HG03460 (cell line): ENCODE results near the gene SERINC3.

Experiments
- ATAC-seq: cut with Tn5 transposase; IDR thresholded peaks from one replicate; pipeline ENCODE4 v1.9.1; 2021; ENCODE audit not compliant: unreplicated experiment

The SERINC3 gene

GRCh38 chr20:44467289-44467883, 54.5 kb downstream of the SERINC3 start:
- ATAC-seq, result no peak

- ATAC-seq, result no peak
Measured at GRCh38 chr20:44465001-44465560, 56.8 kb downstream of the SERINC3 start.

GRCh38 chr20:44464514-44464913, 57.4 kb downstream of the SERINC3 start:
- ATAC-seq, result no peak

- ATAC-seq, result no peak
Measured at GRCh38 chr20:44463466-44463865, 58.4 kb downstream of the SERINC3 start.

GRCh38 chr20:44461803-44462174, 60.1 kb downstream of the SERINC3 start:
- ATAC-seq, result no peak

- ATAC-seq, result no peak
Measured at GRCh38 chr20:44461142-44461802, 60.6 kb downstream of the SERINC3 start.

GRCh38 chr20:44460795-44461141, 61.1 kb downstream of the SERINC3 start:
- no peak for ATAC-seq

GRCh38 chr20:44459271-44459670, 62.6 kb downstream of the SERINC3 start:
- ATAC-seq, result no peak

GRCh38 chr20:44457016-44457415, 64.9 kb downstream of the SERINC3 start:
- ATAC-seq, result no peak

GRCh38 chr20:44456611-44457010, 65.3 kb downstream of the SERINC3 start:
- ATAC-seq, result no peak

GRCh38 chr20:44455126-44455525, 66.7 kb downstream of the SERINC3 start:
- no peak for ATAC-seq

GRCh38 chr20:44454306-44454963, 67.4 kb downstream of the SERINC3 start:
- ATAC-seq, result no peak

GRCh38 chr20:44450903-44451450, 70.9 kb downstream of the SERINC3 start:
- ATAC-seq, result no peak

GRCh38 chr20:44450281-44450889, 71.5 kb downstream of the SERINC3 start:
- ATAC-seq, result no peak

- ATAC-seq, result no peak
Measured at GRCh38 chr20:44449864-44450263, 72.0 kb downstream of the SERINC3 start.

GRCh38 chr20:44448753-44449546, 72.9 kb downstream of the SERINC3 start:
- ATAC-seq, result no peak

GRCh38 chr20:44447827-44448419, 73.9 kb downstream of the SERINC3 start:
- ATAC-seq, result no peak
